Spleen (tissue), 7 donors: ENCODE measurements around the gene CLMN.

Source experiments
- CTCF ChIP-seq, 11 experiments: fragments of 200-600 bp in 7 of 11; fragments of 450-650 bp in 4 of 11; sonication (generic) in 4 of 11; IDR thresholded peaks in 8 of 11; conservative IDR thresholded peaks in 3 of 11; 1 replicate in 7 of 11; 2 replicates in 4 of 11; pipeline versions ENCODE4 v1.4.0 to v1.8.0; 2016 to 2021; ENCODE audit warnings: antibody characterized with exemption in 11 of 11, inconsistent platforms in 4 of 11, mild to moderate bottlenecking in 1 of 11
- POLR2A ChIP-seq, 3 donors: fragments of 450-650 bp; IDR thresholded peaks; one replicate each; pipeline ENCODE4 v1.5.1; 2017; ENCODE audit warnings: antibody characterized with exemption in 3 of 3, mild to moderate bottlenecking in 1 of 3
- POLR2AphosphoS5 ChIP-seq, 3 donors: sonication (generic); formaldehyde crosslinking; IDR thresholded peaks; one replicate each; pipeline ENCODE4 v1.5.1; 2017; ENCODE audit warnings: antibody characterized with exemption in 3 of 3
- donor health status: DM: no; HTN: no; CAD: no; lungs with moderate emphysema.
- donor health status: DM: no; HTN: no; CAD: no.
- donor health status: DM: no; HTN: no; CAD: no.

GRCh38 chr14:95137804-95138167 lies 181.9 kb downstream of the CLMN start:
- TF ChIP-seq POLR2AphosphoS5 (IDR thresholded peaks at IDR 0.05) (no peak), CTCF (IDR thresholded peaks at IDR 0.05 in 8 of 11, conservative IDR thresholded peaks at IDR 0.05 in 3 of 11) (no peak), POLR2A (IDR thresholded peaks at IDR 0.05) (no peak)
